ENCODE measurements around the gene PDC. TPM values are rescaled to one million over a fixed set of nuclear protein-coding genes. Genes with fewer than 3 reads are reported as not detected.

The PDC gene
- total and polyA plus RNA-seq, 7 donors = not detected

- no peaks in the 10 kb centered on the region for H3K4me1 ChIP-seq
These were observed 33.9 kb upstream of the PDC start for GRCh38 chr1:186494832-186495271.

GRCh38 chr1:186492531-186493291, 31.8 kb upstream of the PDC start:
- Histone ChIP-seq H3K4me1 (no peaks in the 10 kb centered on the region), H3K27me3 (no peaks in the 10 kb centered on the region), H3K27ac (no peak overlapping the region), H3K4me3 (no peak overlapping the region), H3K36me3 (no peaks in the 10 kb centered on the region), H3K9me3 (no peaks in the 10 kb centered on the region)
- TF ChIP-seq POLR2AphosphoS5 (IDR thresholded peaks at IDR 0.05) (no peak), POLR2A (IDR thresholded peaks at IDR 0.05) (no peak), EP300 (IDR thresholded peaks at IDR 0.05) (no peak)
- TF ChIP-seq, protein P1, sequence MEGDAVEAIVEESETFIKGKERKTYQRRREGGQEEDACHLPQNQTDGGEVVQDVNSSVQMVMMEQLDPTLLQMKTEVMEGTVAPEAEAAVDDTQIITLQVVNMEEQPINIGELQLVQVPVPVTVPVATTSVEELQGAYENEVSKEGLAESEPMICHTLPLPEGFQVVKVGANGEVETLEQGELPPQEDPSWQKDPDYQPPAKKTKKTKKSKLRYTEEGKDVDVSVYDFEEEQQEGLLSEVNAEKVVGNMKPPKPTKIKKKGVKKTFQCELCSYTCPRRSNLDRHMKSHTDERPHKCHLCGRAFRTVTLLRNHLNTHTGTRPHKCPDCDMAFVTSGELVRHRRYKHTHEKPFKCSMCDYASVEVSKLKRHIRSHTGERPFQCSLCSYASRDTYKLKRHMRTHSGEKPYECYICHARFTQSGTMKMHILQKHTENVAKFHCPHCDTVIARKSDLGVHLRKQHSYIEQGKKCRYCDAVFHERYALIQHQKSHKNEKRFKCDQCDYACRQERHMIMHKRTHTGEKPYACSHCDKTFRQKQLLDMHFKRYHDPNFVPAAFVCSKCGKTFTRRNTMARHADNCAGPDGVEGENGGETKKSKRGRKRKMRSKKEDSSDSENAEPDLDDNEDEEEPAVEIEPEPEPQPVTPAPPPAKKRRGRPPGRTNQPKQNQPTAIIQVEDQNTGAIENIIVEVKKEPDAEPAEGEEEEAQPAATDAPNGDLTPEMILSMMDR (IDR thresholded peaks at IDR 0.05) = no peak
- 23 to 77% methylated on average over 7 of the region's 7 CpGs for WGBS, 2 donors
- intact Hi-C loops (cut with DNase I) = no loop called here
- no peak for DNase-seq

More at GRCh38 chr1:186494832-186495271, 33.9 kb upstream of the PDC start:
- TF ChIP-seq POLR2AphosphoS5 (IDR thresholded peaks at IDR 0.05) (no peak), POLR2A (IDR thresholded peaks at IDR 0.05) (no peak), EP300 (IDR thresholded peaks at IDR 0.05) (no peak)
- TF ChIP-seq, protein P1 (IDR thresholded peaks at IDR 0.05) = no peak
- no peak for DNase-seq
- intact Hi-C loops (cut with DNase I) = no loop called here
- Histone ChIP-seq H3K27ac (no peak overlapping the region), H3K9me3 (no peaks in the 10 kb centered on the region), H3K36me3 (no peaks in the 10 kb centered on the region), H3K4me3 (no peak overlapping the region), H3K27me3 (no peaks in the 10 kb centered on the region)
- 76 to 92% methylated on average over 2 of the region's 2 CpGs for WGBS, 2 donors

DNA sequence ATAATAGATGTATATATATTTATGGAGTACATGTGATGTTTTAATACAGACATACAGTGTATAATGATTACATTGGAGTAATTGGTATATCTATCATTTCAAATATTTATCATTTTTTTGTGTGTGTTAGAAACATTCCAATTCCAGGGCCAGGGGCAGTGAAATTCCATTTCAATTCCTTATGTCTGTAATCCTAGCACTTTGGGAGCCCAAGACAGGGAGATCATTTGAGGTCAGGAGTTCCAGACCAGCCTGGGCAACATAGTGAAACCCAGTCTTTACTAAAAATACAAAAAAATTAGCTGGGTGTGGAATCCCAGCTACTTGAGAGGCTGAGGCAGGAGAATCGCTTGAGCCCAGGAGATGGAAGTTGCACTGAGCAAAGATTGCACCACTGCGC, 30.4 kb upstream of the PDC start:
- no peaks in the 10 kb centered on the region for H3K4me1 ChIP-seq
- H3K9me3 ChIP-seq = no peaks in the 10 kb centered on the region
- no peak overlapping the region for H3K4me3 ChIP-seq
- no peaks in the 10 kb centered on the region for H3K27me3 ChIP-seq
- no peaks in the 10 kb centered on the region for H3K36me3 ChIP-seq
- DNase-seq = no peak
- no peak overlapping the region for H3K27ac ChIP-seq
- no peak for TF ChIP-seq POLR2AphosphoS5 (IDR thresholded peaks at IDR 0.05)
- no peak for TF ChIP-seq EP300 (IDR thresholded peaks at IDR 0.05)
- no peak for TF ChIP-seq POLR2A (IDR thresholded peaks at IDR 0.05)
- TF ChIP-seq, protein P1 (IDR thresholded peaks at IDR 0.05) = no peak
- intact Hi-C loops (cut with DNase I) = no loop called here
- WGBS, 2 donors = 96 to 100% methylated on average over 2 of the region's 2 CpGs

DNA sequence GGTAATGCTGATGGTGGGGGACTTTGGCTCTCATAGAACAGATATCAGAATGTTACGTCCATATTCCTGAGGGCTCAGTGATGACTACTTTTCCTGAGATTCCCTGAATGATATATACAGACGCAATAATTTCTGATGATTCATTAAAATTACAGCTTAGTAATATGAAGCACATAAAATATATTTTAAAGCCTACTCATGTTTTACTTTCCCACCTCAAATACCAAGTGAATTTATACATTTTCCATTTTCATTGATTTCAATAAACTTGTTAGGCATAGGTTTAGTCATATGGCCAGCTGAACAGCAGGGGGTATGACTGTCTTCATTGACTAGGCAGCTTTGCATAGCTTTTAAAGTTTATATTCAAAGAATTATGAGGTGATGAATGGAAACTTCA, 26.2 kb upstream of the PDC start:
- Histone ChIP-seq H3K4me3 (no peak overlapping the region), H3K27ac (no peak overlapping the region), H3K36me3 (no peaks in the 10 kb centered on the region), H3K4me1 (no peaks in the 10 kb centered on the region), H3K9me3 (no peaks in the 10 kb centered on the region), H3K27me3 (no peaks in the 10 kb centered on the region)
- 94 to 95% methylated on average over 2 of the region's 2 CpGs for WGBS, 2 donors
- no peak for TF ChIP-seq EP300 (IDR thresholded peaks at IDR 0.05)
- TF ChIP-seq POLR2AphosphoS5 (IDR thresholded peaks at IDR 0.05) = no peak
- TF ChIP-seq, protein P1 (IDR thresholded peaks at IDR 0.05) = no peak
- no peak for TF ChIP-seq POLR2A (IDR thresholded peaks at IDR 0.05)
- DNase-seq = no peak
- intact Hi-C loops (cut with DNase I) = no loop called here
